DND-41 (cell line): ENCODE data around the gene STK4.

ENCODE experiments used
- ATAC-seq: fragments of 200-7000 bp; cut with Tn5 transposase; 3 replicates; pipeline ENCODE4 v1.9.1; 2021; ENCODE audit warnings: low read depth; ENCODE audit not compliant: insufficient read depth
- DNase-seq: peaks from one replicate; pipeline ENCODE4 v3.0.0-alpha.2; 2020
- H2AFZ ChIP-seq: 2 replicates; pipeline ENCODE4 v1.6.0; 2012; ENCODE audit warnings: low read depth, low read length
- H3K27ac ChIP-seq: 2 replicates; pipeline ENCODE4 v1.5.1; 2012; ENCODE audit warnings: low read length, inconsistent platforms
- H3K27me3 ChIP-seq: fragments of 200-600 bp; sonication (generic); 2 replicates; pipeline ENCODE4 v1.6.0; 2012; ENCODE audit warnings: low read length, mild to moderate bottlenecking, inconsistent platforms; ENCODE audit not compliant: insufficient read depth, poor library complexity
- H3K36me3 ChIP-seq: 2 replicates; pipeline ENCODE4 v1.5.1; 2012; ENCODE audit warnings: low read length, inconsistent platforms; ENCODE audit not compliant: insufficient read depth
- H3K4me1 ChIP-seq: 2 replicates; pipeline ENCODE4 v1.5.1; 2012; ENCODE audit warnings: mild to moderate bottlenecking, low read length; ENCODE audit not compliant: insufficient read depth
- H3K4me2 ChIP-seq: 2 replicates; pipeline ENCODE4 v1.6.0; 2012; ENCODE audit warnings: mild to moderate bottlenecking, moderate library complexity, low read length, inconsistent platforms; ENCODE audit not compliant: insufficient read depth
- H3K4me3 ChIP-seq, 2 experiments: fragments of 200-600 bp in 1 of 2; shearing (Covaris generic) in 1 of 2; 2 replicates each; pipeline ENCODE4 v1.5.1; 2012 to 2016; ENCODE audit warnings: inconsistent platforms in 2 of 2, low read length in 2 of 2, mild to moderate bottlenecking in 2 of 2, low read depth in 1 of 2, moderate library complexity in 1 of 2
- H3K79me2 ChIP-seq: 2 replicates; pipeline ENCODE4 v1.6.0; 2012; ENCODE audit warnings: low read length, inconsistent platforms; ENCODE audit not compliant: insufficient read depth
- H3K9ac ChIP-seq: 2 replicates; pipeline ENCODE4 v1.6.0; 2012; ENCODE audit warnings: low read depth, mild to moderate bottlenecking, inconsistent platforms, low read length, moderate library complexity
- H3K9me3 ChIP-seq: 2 replicates; pipeline ENCODE4 v1.5.1; 2012; ENCODE audit warnings: low read length, moderate library complexity, mild to moderate bottlenecking, inconsistent platforms; ENCODE audit not compliant: insufficient read depth, severe bottlenecking
- H4K20me1 ChIP-seq: 2 replicates; pipeline ENCODE4 v1.6.0; 2012; ENCODE audit warnings: low read length; ENCODE audit not compliant: insufficient read depth
- CTCF ChIP-seq: IDR thresholded peaks from 2 replicates; pipeline ENCODE4 v1.5.1; 2012; ENCODE audit warnings: borderline replicate concordance, low read length, moderate library complexity, mild to moderate bottlenecking; ENCODE audit not compliant: poor library complexity, severe bottlenecking; ENCODE audit errors: extremely low read depth
- EZH2 ChIP-seq: IDR thresholded peaks from 3 replicates; pipeline ENCODE4 v1.6.1; 2012; ENCODE audit warnings: borderline replicate concordance, low read depth, mild to moderate bottlenecking, moderate library complexity, low read length, inconsistent platforms; ENCODE audit not compliant: severe bottlenecking

The STK4 gene

GRCh38 chr20:44970243-44970757 lies 4.0 kb downstream of the STK4 start:
- peak overlapping the region; percentile 95 for H3K4me2 ChIP-seq
- H3K4me1 ChIP-seq = peaks cover 57% of the 10 kb centered on the region
- H3K9ac ChIP-seq = no peak overlapping the region
- H3K27ac ChIP-seq = peak overlapping the region; percentile 37; the same call in 1 of the 2 replicates
- no peak for TF ChIP-seq CTCF
- no peak for TF ChIP-seq EZH2
- 0 out of 4 replicates have a peak overlapping the region, but pooled peaks of 1 of the 2 experiments have one; percentile 10 for H3K4me3 ChIP-seq
- H3K79me2 ChIP-seq = peaks cover 68% of the 10 kb centered on the region
- H2AFZ ChIP-seq = no peak overlapping the region
- peaks cover 14% of the 10 kb centered on the region; the same call in 1 of the 2 replicates for H4K20me1 ChIP-seq
- no peak for ATAC-seq
- DNase-seq = no peak
- no peaks in the 10 kb centered on the region for H3K9me3 ChIP-seq
- peaks cover 32% of the 10 kb centered on the region for H3K36me3 ChIP-seq
- H3K27me3 ChIP-seq = no peaks in the 10 kb centered on the region

- Histone ChIP-seq H4K20me1 (peaks cover 5% of the 10 kb centered on the region; the same call in 1 of the 2 replicates), H3K9ac (no peak overlapping the region), H2AFZ (no peak overlapping the region), H3K79me2 (peaks cover 46% of the 10 kb centered on the region), H3K9me3 (no peaks in the 10 kb centered on the region), H3K27me3 (no peaks in the 10 kb centered on the region), H3K4me1 (peaks cover 54% of the 10 kb centered on the region), H3K27ac (no peak overlapping the region), H3K36me3 (peaks cover 52% of the 10 kb centered on the region), H3K4me2 (no peak overlapping the region), H3K4me3 (no peak overlapping the region)
- no peak for DNase-seq
- ATAC-seq = no peak
- TF ChIP-seq EZH2 (no peak), CTCF (no peak)
Observed at GRCh38 chr20:44973053-44973452, 6.7 kb downstream of the STK4 start.

GRCh38 chr20:44976698-44977097 lies 10.4 kb downstream of the STK4 start:
- H3K36me3 ChIP-seq = peaks cover 74% of the 10 kb centered on the region
- peaks cover 14% of the 10 kb centered on the region for H3K79me2 ChIP-seq
- H3K27me3 ChIP-seq = no peaks in the 10 kb centered on the region
- TF ChIP-seq EZH2 (no peak), CTCF (no peak)
- H3K9ac ChIP-seq = no peak overlapping the region
- no peak overlapping the region for H2AFZ ChIP-seq
- H3K4me1 ChIP-seq = peaks cover 41% of the 10 kb centered on the region
- ATAC-seq = no peak
- H4K20me1 ChIP-seq = no peaks in the 10 kb centered on the region; the same call in 1 of the 2 replicates
- no peak overlapping the region for H3K4me3 ChIP-seq
- H3K27ac ChIP-seq = no peak overlapping the region
- DNase-seq = no peak
- H3K9me3 ChIP-seq = no peaks in the 10 kb centered on the region
- H3K4me2 ChIP-seq = no peak overlapping the region
